Measurements from ENCODE around the gene CIAPIN1. TPM values are rescaled to one million over a fixed set of nuclear protein-coding genes. Genes with fewer than 3 reads are reported as not detected.
A peak's percentile ranks its signal among the peaks of the same experiment; 100 is the strongest.
"Not testable (repeated sequence)": the region's sequence is repeated elsewhere in the genome, so short reads cannot be mapped to it uniquely, and the experiment has no call there.

Gene CIAPIN1
- total and polyA plus RNA-seq, 2 donors from 2014 or later, result 53.6 to 56.3 TPM

DNA sequence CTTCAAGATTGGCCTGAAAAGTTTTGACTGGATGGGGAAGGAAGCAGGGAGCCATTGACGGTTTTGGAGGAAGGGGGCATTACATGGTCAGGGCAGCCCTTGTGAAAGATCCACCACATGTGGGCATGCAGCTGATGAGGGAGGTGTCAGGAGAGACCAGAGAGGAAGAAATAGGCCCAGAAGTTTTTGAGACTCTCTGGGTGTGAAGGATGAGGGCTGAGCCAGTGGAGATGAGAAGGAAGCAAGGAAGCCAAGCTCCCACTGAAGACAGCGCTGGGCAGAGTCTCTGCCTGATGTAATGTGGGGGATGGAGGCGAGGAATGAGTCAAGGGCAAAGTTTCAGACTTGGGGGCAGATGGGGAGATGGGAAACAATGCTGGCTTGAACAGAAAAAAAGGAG, 42.1 kb downstream of the CIAPIN1 start:
- DNase-seq (peak in 1 of 5 donors; percentile 8), FAIRE-seq (no peak)
- no peaks in the 10 kb centered on the region for H3K36me3 ChIP-seq (ENCODE audit: control insufficient read depth in 2 of 3, insufficient read depth in 3 of 3, low read length in 3 of 3)
- H3K27ac ChIP-seq (ENCODE audit: low read depth in 2 of 2, low read length in 2 of 2), result no peak overlapping the region
- intact Hi-C loops (cut with DNase I), result no loop called here
- TF ChIP-seq, protein P1, sequence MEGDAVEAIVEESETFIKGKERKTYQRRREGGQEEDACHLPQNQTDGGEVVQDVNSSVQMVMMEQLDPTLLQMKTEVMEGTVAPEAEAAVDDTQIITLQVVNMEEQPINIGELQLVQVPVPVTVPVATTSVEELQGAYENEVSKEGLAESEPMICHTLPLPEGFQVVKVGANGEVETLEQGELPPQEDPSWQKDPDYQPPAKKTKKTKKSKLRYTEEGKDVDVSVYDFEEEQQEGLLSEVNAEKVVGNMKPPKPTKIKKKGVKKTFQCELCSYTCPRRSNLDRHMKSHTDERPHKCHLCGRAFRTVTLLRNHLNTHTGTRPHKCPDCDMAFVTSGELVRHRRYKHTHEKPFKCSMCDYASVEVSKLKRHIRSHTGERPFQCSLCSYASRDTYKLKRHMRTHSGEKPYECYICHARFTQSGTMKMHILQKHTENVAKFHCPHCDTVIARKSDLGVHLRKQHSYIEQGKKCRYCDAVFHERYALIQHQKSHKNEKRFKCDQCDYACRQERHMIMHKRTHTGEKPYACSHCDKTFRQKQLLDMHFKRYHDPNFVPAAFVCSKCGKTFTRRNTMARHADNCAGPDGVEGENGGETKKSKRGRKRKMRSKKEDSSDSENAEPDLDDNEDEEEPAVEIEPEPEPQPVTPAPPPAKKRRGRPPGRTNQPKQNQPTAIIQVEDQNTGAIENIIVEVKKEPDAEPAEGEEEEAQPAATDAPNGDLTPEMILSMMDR (IDR thresholded peaks at IDR 0.05; ENCODE audit: borderline replicate concordance, extremely low read depth, insufficient read depth), result no peak
- peaks cover 0 to 2% (median 0%) of the 10 kb centered on the region in 3 donors for H3K4me1 ChIP-seq (ENCODE audit: control insufficient read depth in 2 of 3, insufficient read depth in 2 of 3, low read depth in 1 of 3, low read length in 3 of 3)
- H3K9me3 ChIP-seq (ENCODE audit: control insufficient read depth in 2 of 3, insufficient read depth in 1 of 3, low read length in 3 of 3), result no peaks in the 10 kb centered on the region
- no peak overlapping the region for H3K4me3 ChIP-seq (ENCODE audit: low read length in 3 of 3)
- no peak overlapping the region for H3K9ac ChIP-seq (ENCODE audit: low read length in 3 of 3)
- H3K27me3 ChIP-seq (ENCODE audit: control insufficient read depth, insufficient read depth, low read length), result no peaks in the 10 kb centered on the region

DNA sequence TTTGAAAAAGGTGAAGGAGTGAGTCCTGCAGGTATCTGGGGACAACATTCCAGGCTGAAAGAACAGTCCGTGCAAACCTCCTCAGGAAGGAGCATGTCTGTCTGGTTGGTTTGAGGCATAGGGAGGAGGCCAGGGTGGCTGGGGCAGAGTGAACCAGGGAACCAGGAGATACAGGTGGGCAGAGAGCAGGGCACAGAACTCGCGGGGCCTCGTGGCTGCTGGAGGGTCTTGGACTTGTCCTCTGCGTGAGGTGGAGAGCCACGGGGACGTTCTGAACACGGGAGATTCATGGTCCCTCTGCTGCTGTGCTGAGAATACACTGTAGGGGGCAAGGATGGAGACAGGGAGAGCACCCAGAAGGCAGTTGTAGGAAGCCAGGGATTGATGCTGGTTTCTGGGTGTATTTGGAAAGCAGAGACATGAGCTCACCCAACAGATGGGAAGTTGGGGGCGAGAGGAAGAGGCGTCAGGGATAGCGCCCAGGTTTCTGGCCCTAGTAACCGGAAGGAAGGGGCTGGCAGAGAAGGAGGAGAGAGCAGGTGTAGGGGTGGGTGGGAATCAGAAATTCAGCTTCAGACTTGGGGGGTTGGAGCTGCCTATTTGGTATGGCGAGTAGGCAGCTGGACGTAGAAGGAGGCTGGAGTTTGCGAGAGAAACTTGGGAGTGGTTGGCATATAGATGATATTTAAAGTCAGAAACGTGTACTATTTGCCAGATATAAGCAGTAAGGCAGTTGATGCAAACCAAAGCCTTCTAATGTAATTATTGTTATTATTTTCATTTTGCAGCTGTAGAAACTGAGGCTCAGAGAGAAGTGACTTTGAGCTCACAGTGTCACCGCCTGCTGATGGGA, 43.0 kb downstream of the CIAPIN1 start, which contains the start of gene CCL17:
Gene CCL17 (plus strand): TSS at position 803 of the 853 bp plus-strand sequence. CDS start 9,166 bp downstream, outside the sequence.
- FAIRE-seq (no peak), DNase-seq (peak in 1 of 5 donors; percentile 53)
- Histone ChIP-seq H3K9ac (ENCODE audit: low read length in 3 of 3) (no peak within 1 kb of the TSS), H3K36me3 (ENCODE audit: control insufficient read depth in 2 of 3, insufficient read depth in 3 of 3, low read length in 3 of 3) (no peaks in the 10 kb centered on the region), H3K4me1 (ENCODE audit: control insufficient read depth in 2 of 3, insufficient read depth in 2 of 3, low read depth in 1 of 3, low read length in 3 of 3) (peaks cover 0 to 2% (median 0%) of the 10 kb centered on the region in 3 donors), H3K4me3 (ENCODE audit: low read length in 3 of 3) (no peak within 1 kb of the TSS), H3K9me3 (ENCODE audit: control insufficient read depth in 2 of 3, insufficient read depth in 1 of 3, low read length in 3 of 3) (no peaks in the 10 kb centered on the region), H3K27ac (ENCODE audit: low read depth in 2 of 2, low read length in 2 of 2) (no peak within 1 kb of the TSS), H3K27me3 (ENCODE audit: control insufficient read depth, insufficient read depth, low read length) (no peaks in the 10 kb centered on the region)
- intact Hi-C loops (cut with DNase I), result no loop called here
- TF ChIP-seq, protein P1 (IDR thresholded peaks at IDR 0.05; ENCODE audit: borderline replicate concordance, extremely low read depth, insufficient read depth), result no peak

DNA sequence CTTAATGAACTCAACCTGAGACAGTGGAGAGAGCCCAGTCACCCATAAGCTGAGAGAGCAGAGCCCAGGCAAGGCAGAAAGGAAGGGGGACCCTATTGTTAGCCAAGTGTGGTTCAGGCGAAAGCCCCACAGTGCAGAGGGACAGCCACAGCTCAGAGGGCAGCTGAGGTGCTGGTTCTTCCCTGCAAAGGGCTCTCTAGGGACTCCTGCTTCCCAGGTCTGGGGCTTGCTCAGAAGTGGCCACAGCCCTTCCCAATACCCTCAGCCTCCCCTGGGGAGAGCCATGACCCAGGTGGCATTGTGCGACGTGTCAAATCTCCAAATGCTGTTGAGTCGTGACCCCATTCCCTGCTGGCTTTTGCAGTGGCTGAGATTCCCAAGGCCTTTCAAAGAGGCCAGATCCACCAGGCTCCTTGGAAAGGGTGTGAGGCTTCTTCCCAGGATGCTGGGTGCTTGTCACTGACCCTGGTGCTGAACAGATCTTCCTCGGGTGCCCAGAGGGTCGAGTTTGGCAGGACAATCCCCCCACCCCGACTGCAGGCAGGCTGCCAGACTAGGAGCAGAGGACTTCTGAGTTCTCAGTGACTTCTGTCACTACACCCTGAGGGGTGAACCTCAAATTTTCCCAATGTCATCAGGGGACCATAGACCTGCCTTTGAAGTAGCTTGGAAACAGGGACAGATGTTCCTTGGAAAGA, 45.1 kb downstream of the CIAPIN1 start:
- Histone ChIP-seq H3K9me3 (ENCODE audit: control insufficient read depth in 2 of 3, insufficient read depth in 1 of 3, low read length in 3 of 3) (no peaks in the 10 kb centered on the region), H3K27me3 (ENCODE audit: control insufficient read depth, insufficient read depth, low read length) (no peaks in the 10 kb centered on the region), H3K36me3 (ENCODE audit: control insufficient read depth in 2 of 3, insufficient read depth in 3 of 3, low read length in 3 of 3) (no peaks in the 10 kb centered on the region), H3K4me1 (ENCODE audit: control insufficient read depth in 2 of 3, insufficient read depth in 2 of 3, low read depth in 1 of 3, low read length in 3 of 3) (no peaks in the 10 kb centered on the region), H3K9ac (ENCODE audit: low read length in 3 of 3) (no peak overlapping the region), H3K27ac (ENCODE audit: low read depth in 2 of 2, low read length in 2 of 2) (no peak overlapping the region), H3K4me3 (ENCODE audit: low read length in 3 of 3) (no peak overlapping the region)
- intact Hi-C loops (cut with DNase I), result no loop called here
- FAIRE-seq (no peak), DNase-seq (no peak)
- TF ChIP-seq, protein P1 (IDR thresholded peaks at IDR 0.05; ENCODE audit: borderline replicate concordance, extremely low read depth, insufficient read depth), result no peak

DNA sequence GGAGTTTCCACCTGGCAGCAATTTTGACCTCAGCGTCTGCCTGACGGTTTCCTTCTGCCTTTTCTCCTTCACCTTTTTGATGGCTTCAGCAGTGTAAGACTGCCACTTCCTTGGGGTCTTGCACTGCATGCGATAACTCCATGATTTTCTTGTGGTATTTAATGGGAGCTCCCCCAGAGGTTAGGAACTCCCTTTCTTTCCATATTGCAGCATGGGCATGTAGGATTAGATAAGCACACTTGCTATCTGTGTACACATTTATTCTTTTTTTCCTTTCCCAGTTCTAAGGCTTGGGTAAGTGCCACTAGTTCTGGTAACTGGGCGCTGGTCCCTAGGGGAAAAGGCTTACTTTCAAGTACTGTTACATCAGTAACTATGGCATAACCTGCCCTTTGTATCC, 49.7 kb downstream of the CIAPIN1 start:
- H3K27ac ChIP-seq (ENCODE audit: low read depth in 2 of 2, low read length in 2 of 2); intact Hi-C loops (cut with DNase I); DNase-seq; FAIRE-seq; H3K4me1 ChIP-seq (ENCODE audit: control insufficient read depth in 2 of 3, insufficient read depth in 2 of 3, low read depth in 1 of 3, low read length in 3 of 3); H3K9ac ChIP-seq (ENCODE audit: low read length in 3 of 3); H3K9me3 ChIP-seq (ENCODE audit: control insufficient read depth in 2 of 3, insufficient read depth in 1 of 3, low read length in 3 of 3); H3K36me3 ChIP-seq (ENCODE audit: control insufficient read depth in 2 of 3, insufficient read depth in 3 of 3, low read length in 3 of 3); H3K27me3 ChIP-seq (ENCODE audit: control insufficient read depth, insufficient read depth, low read length); H3K4me3 ChIP-seq (ENCODE audit: low read length in 3 of 3): not testable (repeated sequence)

Measured in kidney (tissue), 14 donors.